Liver (tissue), 9 donors: ENCODE measurements around the gene KIFBP. TPM values are rescaled to one million over a fixed set of nuclear protein-coding genes. Genes with fewer than 3 reads are reported as not detected.

Experiments
- DNase-seq: peaks from one replicate; pipeline ENCODE4 v3.0.0-alpha.2; 2017; ENCODE audit warnings: low spot score
- H3K27ac ChIP-seq, 2 donors: one replicate each; pipeline ENCODE4 v1.7.0; 2013; ENCODE audit warnings: inconsistent platforms in 2 of 2, low read length in 2 of 2, control low read depth in 1 of 2, low read depth in 1 of 2, mild to moderate bottlenecking in 1 of 2
- H3K27me3 ChIP-seq, 4 donors: one replicate each; pipeline versions ENCODE4 v1.6.1 to v1.7.0; 2013; ENCODE audit warnings: low read length in 3 of 4, inconsistent platforms in 1 of 4, mild to moderate bottlenecking in 1 of 4, moderate library complexity in 1 of 4; ENCODE audit not compliant: control insufficient read depth in 4 of 4, insufficient read depth in 4 of 4
- H3K36me3 ChIP-seq, 4 donors: one replicate each; pipeline versions ENCODE4 v1.6.1 to v1.7.0; 2013; ENCODE audit warnings: low read length in 3 of 4, mild to moderate bottlenecking in 3 of 4, low read depth in 1 of 4, moderate library complexity in 1 of 4; ENCODE audit not compliant: control insufficient read depth in 4 of 4, insufficient read depth in 3 of 4
- H3K4me1 ChIP-seq, 4 donors: one replicate each; pipeline versions ENCODE4 v1.6.1 to v1.7.0; 2013; ENCODE audit warnings: low read length in 3 of 4, mild to moderate bottlenecking in 3 of 4, moderate library complexity in 1 of 4; ENCODE audit not compliant: control insufficient read depth in 4 of 4, insufficient read depth in 4 of 4
- H3K4me3 ChIP-seq, 3 donors: one replicate each; pipeline versions ENCODE4 v1.6.1 to v1.7.0; 2013; ENCODE audit warnings: low read length in 3 of 3, control low read depth in 1 of 3, low read depth in 1 of 3, mild to moderate bottlenecking in 1 of 3
- H3K9ac ChIP-seq, 2 donors: one replicate each; pipeline ENCODE4 v1.7.0; 2013; ENCODE audit warnings: low read length in 2 of 2, mild to moderate bottlenecking in 2 of 2, moderate library complexity in 2 of 2, control low read depth in 1 of 2, low read depth in 1 of 2
- H3K9me3 ChIP-seq, 4 donors: one replicate each; pipeline versions ENCODE4 v1.6.1 to v1.7.0; 2013; ENCODE audit warnings: low read length in 3 of 4; ENCODE audit not compliant: control insufficient read depth in 4 of 4
- CTCF ChIP-seq: fragments of 150-350 bp; IDR thresholded peaks from 2 replicates; pipeline ENCODE4 v1.5.1; 2017; ENCODE audit warnings: improper control_type of control experiment, low read depth, low read length; ENCODE audit not compliant: missing input control
- FOXA1 ChIP-seq: IDR thresholded peaks from 2 replicates; pipeline ENCODE4 v1.6.1; 2016; ENCODE audit warnings: antibody characterized with exemption
- FOXA2 ChIP-seq: IDR thresholded peaks from 2 replicates; pipeline ENCODE4 v1.6.1; 2016; ENCODE audit warnings: antibody characterized with exemption
- HNF4A ChIP-seq, 2 donors: conservative IDR thresholded peaks; 2 replicates each; pipeline ENCODE4 v1.6.1; 2016; ENCODE audit warnings: antibody characterized with exemption in 2 of 2, mild to moderate bottlenecking in 2 of 2
- JUND ChIP-seq, 2 donors: IDR thresholded peaks; 2 replicates each; pipeline ENCODE4 v1.6.1; 2016; ENCODE audit warnings: antibody characterized with exemption in 2 of 2
- MAX ChIP-seq: IDR thresholded peaks from 2 replicates; pipeline ENCODE4 v1.6.1; 2016; ENCODE audit warnings: antibody characterized with exemption
- NR2F2 ChIP-seq: IDR thresholded peaks from 2 replicates; pipeline ENCODE4 v1.6.1; 2016; ENCODE audit warnings: antibody characterized with exemption
- RAD21 ChIP-seq, 2 donors: IDR thresholded peaks; 2 replicates each; pipeline ENCODE4 v1.6.1; 2016; ENCODE audit warnings: antibody characterized with exemption in 2 of 2, mild to moderate bottlenecking in 2 of 2
- REST ChIP-seq: IDR thresholded peaks from 2 replicates; pipeline ENCODE4 v1.6.1; 2016; ENCODE audit warnings: antibody characterized with exemption, mild to moderate bottlenecking
- RXRA ChIP-seq, 2 donors: IDR thresholded peaks; 2 replicates each; pipeline ENCODE4 v1.6.1; 2017 to 2018; ENCODE audit warnings: antibody characterized with exemption in 2 of 2, mild to moderate bottlenecking in 1 of 2
- SP1 ChIP-seq: IDR thresholded peaks from 2 replicates; pipeline ENCODE4 v1.6.1; 2018; ENCODE audit warnings: antibody characterized with exemption, mild to moderate bottlenecking
- TAF1 ChIP-seq: conservative IDR thresholded peaks from 2 replicates; pipeline ENCODE4 v1.6.1; 2016; ENCODE audit warnings: antibody characterized with exemption, mild to moderate bottlenecking
- YY1 ChIP-seq: IDR thresholded peaks from 2 replicates; pipeline ENCODE4 v1.6.1; 2016; ENCODE audit warnings: antibody characterized with exemption, mild to moderate bottlenecking
- ZBTB33 ChIP-seq: IDR thresholded peaks from 2 replicates; pipeline ENCODE4 v1.6.1; 2016; ENCODE audit warnings: antibody characterized with exemption
- WGBS: extraction: QIAGEN DNeasy Blood & Tissue Kit; methylation state at CpG from one replicate; pipeline ENCODE4 v1.1.7; 2013; 5-methylcytosine and 5-hydroxymethylcytosine counted together
- polyA plus RNA-seq, 2 donors: library from polyadenylated mRNA; stranded (reverse) in 1 of 2; unstranded in 1 of 2; fragments of 200-250 nt in 1 of 2; fragments of >200 nt in 1 of 2; fragmentation: Nextera tagmentation in 1 of 2; extraction: Ambion mirVana in 1 of 2; gene quantifications; one replicate each; pipeline versions ENCODE4 v1.2.1 to v1.2.3, GENCODE V29; 2013 to 2015
- total RNA-seq, 2 donors: library from RNA; depleted of rRNA; stranded (reverse); fragments of >200 nt; gene quantifications; one replicate each; pipeline ENCODE4 v1.2.3, GENCODE V29; 2014
- TF ChIP-seq, protein P1 (sequence below): IDR thresholded peaks from 2 replicates; pipeline ENCODE4 v1.6.1; 2016; ENCODE audit warnings: antibody characterized with exemption
- donor health status: healthy.
- donor health status: healthy.
- donor health status: healthy.
- donor health status: healthy.
- donor health status: healthy.

Gene KIFBP
- total and polyA plus RNA-seq, 4 donors = 5.7 to 11.2 (median 7.9) TPM

- no peak for DNase-seq
- Histone ChIP-seq H3K9me3 (no peaks in the 10 kb centered on the region), H3K27ac (no peak overlapping the region), H3K4me1 (peaks cover 0 to 8% (median 0%) of the 10 kb centered on the region in 4 donors), H3K9ac (no peak overlapping the region), H3K4me3 (no peak overlapping the region), H3K36me3 (no peaks in the 10 kb centered on the region), H3K27me3 (no peaks in the 10 kb centered on the region)
- 95% methylated on average over 8 of the region's 8 CpGs for WGBS
- TF ChIP-seq, protein P1, sequence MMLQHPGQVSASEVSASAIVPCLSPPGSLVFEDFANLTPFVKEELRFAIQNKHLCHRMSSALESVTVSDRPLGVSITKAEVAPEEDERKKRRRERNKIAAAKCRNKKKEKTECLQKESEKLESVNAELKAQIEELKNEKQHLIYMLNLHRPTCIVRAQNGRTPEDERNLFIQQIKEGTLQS = no peak
- TF ChIP-seq RAD21 (IDR thresholded peaks at IDR 0.05) (no peak), FOXA2 (no peak), CTCF (no peak), SP1 (no peak), NR2F2 (no peak), ZBTB33 (no peak), FOXA1 (no peak), TAF1 (no peak)
Measured at GRCh38 chr10:69060127-69060798, 71.7 kb downstream of the KIFBP start.

- Histone ChIP-seq H3K4me3 (peak overlapping the region in 2 of 3 donors; percentile 12 to 46), H3K4me1 (peaks cover 0 to 8% (median 0%) of the 10 kb centered on the region in 4 donors), H3K27ac (peak overlapping the region; percentile 74 to 96), H3K36me3 (no peaks in the 10 kb centered on the region), H3K9ac (peak overlapping the region in 1 of 2 donors; percentile 76), H3K27me3 (no peaks in the 10 kb centered on the region), H3K9me3 (no peaks in the 10 kb centered on the region)
- DNase-seq = no peak
- TF ChIP-seq FOXA1 (no peak), ZBTB33 (no peak), TAF1 (no peak), RAD21 (IDR thresholded peaks at IDR 0.05) (peak; percentile 47 to 50), HNF4A (conservative IDR thresholded peaks at IDR 0.05) (peak in 1 of 2 donors; percentile 18), FOXA2 (no peak), CTCF (no peak), SP1 (peak; percentile 90), MAX (peak; percentile 41), JUND (IDR thresholded peaks at IDR 0.05) (peak in 1 of 2 donors; percentile 38), YY1 (peak; percentile 22), NR2F2 (peak; percentile 98), REST (peak; percentile 27), RXRA (IDR thresholded peaks at IDR 0.05) (peak; percentile 61 to 62)
- TF ChIP-seq, protein P1 = no peak
- 26% methylated on average over 20 of the region's 20 CpGs for WGBS
Measured at GRCh38 chr10:69061305-69062161, 72.9 kb downstream of the KIFBP start.
